ENCODE results near the gene OSBPL7. TPM values are rescaled to one million over a fixed set of nuclear protein-coding genes. Genes with fewer than 3 reads are reported as not detected.

OSBPL7 gene
- polyA plus RNA-seq, 3 donors = 1.6 to 17.3 (median 1.6) TPM

- H3K4me1 Mint-ChIP-seq = no peaks in the 10 kb centered on the region
- Histone ChIP-seq H3K36me3 (replicated peaks in 1 of 2; ENCODE audit: control insufficient read depth in 1 of 2, insufficient read depth in 2 of 2, low read length in 2 of 2) (no peaks in the 10 kb centered on the region), H4K20me1 (ENCODE audit: insufficient read depth, low read length) (no peaks in the 10 kb centered on the region), H3K4me2 (replicated peaks; ENCODE audit: extremely low read depth, low read length, poor library complexity, severe bottlenecking) (no peak overlapping the region), H3K9ac (ENCODE audit: insufficient read depth, low read length, poor library complexity, severe bottlenecking) (no peak overlapping the region), H2AFZ (ENCODE audit: insufficient read depth, low read depth, low read length, poor library complexity, severe bottlenecking) (no peak overlapping the region), H3K79me2 (ENCODE audit: insufficient read depth, low read length) (no peaks in the 10 kb centered on the region), H3K4me3 (replicated peaks in 1 of 3; ENCODE audit: low read depth in 2 of 3, low read length in 3 of 3) (no peak overlapping the region), H3K9me3 (replicated peaks in 1 of 2; ENCODE audit: control insufficient read depth in 1 of 2, insufficient read depth in 1 of 2, low read length in 2 of 2) (peaks cover 14 to 19% of the 10 kb centered on the region in 2 donors), H3K4me1 (ENCODE audit: control insufficient read depth in 1 of 2, insufficient read depth in 2 of 2, low read length in 2 of 2) (no peaks in the 10 kb centered on the region), H3K27ac (ENCODE audit: low read depth in 1 of 2, low read length in 2 of 2) (no peak overlapping the region), H3K27me3 (ENCODE audit: control insufficient read depth in 2 of 2, insufficient read depth in 2 of 2, low read length in 2 of 2) (peaks cover 0 to 2% of the 10 kb centered on the region in 2 donors)
- TF ChIP-seq, protein P1, sequence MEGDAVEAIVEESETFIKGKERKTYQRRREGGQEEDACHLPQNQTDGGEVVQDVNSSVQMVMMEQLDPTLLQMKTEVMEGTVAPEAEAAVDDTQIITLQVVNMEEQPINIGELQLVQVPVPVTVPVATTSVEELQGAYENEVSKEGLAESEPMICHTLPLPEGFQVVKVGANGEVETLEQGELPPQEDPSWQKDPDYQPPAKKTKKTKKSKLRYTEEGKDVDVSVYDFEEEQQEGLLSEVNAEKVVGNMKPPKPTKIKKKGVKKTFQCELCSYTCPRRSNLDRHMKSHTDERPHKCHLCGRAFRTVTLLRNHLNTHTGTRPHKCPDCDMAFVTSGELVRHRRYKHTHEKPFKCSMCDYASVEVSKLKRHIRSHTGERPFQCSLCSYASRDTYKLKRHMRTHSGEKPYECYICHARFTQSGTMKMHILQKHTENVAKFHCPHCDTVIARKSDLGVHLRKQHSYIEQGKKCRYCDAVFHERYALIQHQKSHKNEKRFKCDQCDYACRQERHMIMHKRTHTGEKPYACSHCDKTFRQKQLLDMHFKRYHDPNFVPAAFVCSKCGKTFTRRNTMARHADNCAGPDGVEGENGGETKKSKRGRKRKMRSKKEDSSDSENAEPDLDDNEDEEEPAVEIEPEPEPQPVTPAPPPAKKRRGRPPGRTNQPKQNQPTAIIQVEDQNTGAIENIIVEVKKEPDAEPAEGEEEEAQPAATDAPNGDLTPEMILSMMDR (IDR thresholded peaks at IDR 0.05) = no peak
- intact Hi-C loops (cut with micrococcal nuclease) = no loop called here
- peaks cover 11 to 27% (median 24%) of the 10 kb centered on the region in 3 donors for H3K27me3 Mint-ChIP-seq (ENCODE audit: low read depth in 3 of 3)
- WGBS (ENCODE audit: insufficient coverage) = no CpG with 5 or more reads among the region's 3 CpGs
- H3K36me3 Mint-ChIP-seq = no peaks in the 10 kb centered on the region
- H3K9me3 Mint-ChIP-seq = peaks cover 0 to 37% (median 32%) of the 10 kb centered on the region in 7 donors
- no peak for DNase-seq
- H3K27ac Mint-ChIP-seq = no peak overlapping the region
- no peak overlapping the region for H3K4me3 Mint-ChIP-seq
Observed at GRCh38 chr17:47763913-47764582, 57.5 kb downstream of the OSBPL7 start.

DNA sequence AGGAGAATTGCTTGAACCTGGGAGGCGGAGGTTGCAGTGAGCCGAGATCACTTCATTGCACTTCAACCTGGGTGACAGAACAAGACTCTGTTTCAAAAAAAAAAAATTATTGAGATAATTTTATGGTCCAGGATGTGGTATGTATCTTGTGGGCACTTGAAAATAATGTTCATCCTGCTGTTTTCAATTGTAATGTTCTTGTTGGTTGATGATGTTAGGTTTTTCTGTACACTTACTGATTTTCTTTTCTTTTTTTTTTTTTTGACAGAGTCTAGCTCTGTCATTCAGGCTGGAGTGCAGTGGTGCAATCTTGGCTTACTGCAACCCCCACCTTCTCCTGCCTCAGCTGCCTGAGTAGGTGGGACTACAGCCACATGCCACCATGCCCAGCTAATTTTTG, 58.9 kb downstream of the OSBPL7 start:
- H3K27me3 ChIP-seq (ENCODE audit: control insufficient read depth in 2 of 2, insufficient read depth in 2 of 2, low read length in 2 of 2) = peaks cover 3 to 4% of the 10 kb centered on the region in 2 donors
- H3K4me3 ChIP-seq (replicated peaks in 1 of 3; ENCODE audit: low read depth in 2 of 3, low read length in 3 of 3) = no peak overlapping the region
- H3K4me1 Mint-ChIP-seq = no peaks in the 10 kb centered on the region
- no peak overlapping the region for H3K27ac Mint-ChIP-seq
- H3K9ac ChIP-seq (ENCODE audit: insufficient read depth, low read length, poor library complexity, severe bottlenecking) = no peak overlapping the region
- H3K27ac ChIP-seq (ENCODE audit: low read depth in 1 of 2, low read length in 2 of 2) = no peak overlapping the region
- H3K36me3 ChIP-seq (replicated peaks in 1 of 2; ENCODE audit: control insufficient read depth in 1 of 2, insufficient read depth in 2 of 2, low read length in 2 of 2) = no peaks in the 10 kb centered on the region
- TF ChIP-seq, protein P1 (IDR thresholded peaks at IDR 0.05) = no peak
- no peak for DNase-seq
- no peak overlapping the region for H2AFZ ChIP-seq (ENCODE audit: insufficient read depth, low read depth, low read length, poor library complexity, severe bottlenecking)
- no peaks in the 10 kb centered on the region for H3K36me3 Mint-ChIP-seq
- no peak overlapping the region for H3K4me2 ChIP-seq (replicated peaks; ENCODE audit: extremely low read depth, low read length, poor library complexity, severe bottlenecking)
- intact Hi-C loops (cut with micrococcal nuclease) = no loop called here
- no peaks in the 10 kb centered on the region for H3K4me1 ChIP-seq (ENCODE audit: control insufficient read depth in 1 of 2, insufficient read depth in 2 of 2, low read length in 2 of 2)
- H3K27me3 Mint-ChIP-seq (ENCODE audit: low read depth in 3 of 3) = peaks cover 12 to 30% (median 25%) of the 10 kb centered on the region in 3 donors
- peaks cover 0 to 37% (median 32%) of the 10 kb centered on the region in 7 donors for H3K9me3 Mint-ChIP-seq
- H3K79me2 ChIP-seq (ENCODE audit: insufficient read depth, low read length) = no peaks in the 10 kb centered on the region
- H3K4me3 Mint-ChIP-seq = no peak overlapping the region
- H4K20me1 ChIP-seq (ENCODE audit: insufficient read depth, low read length) = no peaks in the 10 kb centered on the region
- WGBS (ENCODE audit: insufficient coverage) = 100% methylated on average over 2 of the region's 2 CpGs
- peaks cover 14 to 19% of the 10 kb centered on the region in 2 donors for H3K9me3 ChIP-seq (replicated peaks in 1 of 2; ENCODE audit: control insufficient read depth in 1 of 2, insufficient read depth in 1 of 2, low read length in 2 of 2)
